ENCODE data around the gene STON2.
"Not testable (repeated sequence)": the region's sequence is repeated elsewhere in the genome, so short reads cannot be mapped to it uniquely, and the experiment has no call there.

The STON2 gene

GRCh38 chr14:81384900-81385299 is 15.2 kb downstream of the STON2 start:
- DNase-seq (ENCODE audit: low read depth in 2 of 2) = no peak

- no peak for DNase-seq (ENCODE audit: low read depth in 2 of 2)
Measured at GRCh38 chr14:81382517-81383225, 17.5 kb downstream of the STON2 start.

GRCh38 chr14:81380009-81380408 is 20.1 kb downstream of the STON2 start:
- DNase-seq (ENCODE audit: low read depth in 2 of 2) = not testable (repeated sequence)

- DNase-seq (ENCODE audit: low read depth in 2 of 2) = no peak
Measured at GRCh38 chr14:81371802-81372201, 28.3 kb downstream of the STON2 start.

GRCh38 chr14:81367563-81367962 is 32.6 kb downstream of the STON2 start:
- DNase-seq (ENCODE audit: low read depth in 2 of 2) = no peak

GRCh38 chr14:81366884-81367283 is 33.2 kb downstream of the STON2 start:
- no peak for DNase-seq (ENCODE audit: low read depth in 2 of 2)

GRCh38 chr14:81366214-81366613 is 33.9 kb downstream of the STON2 start:
- no peak for DNase-seq (ENCODE audit: low read depth in 2 of 2)

- no peak for DNase-seq (ENCODE audit: low read depth in 2 of 2)
Measured at GRCh38 chr14:81363746-81364378, 36.3 kb downstream of the STON2 start.

GRCh38 chr14:81353691-81354323 is 46.3 kb downstream of the STON2 start:
- no peak for DNase-seq (ENCODE audit: low read depth in 2 of 2)

GRCh38 chr14:81352413-81352812 is 47.7 kb downstream of the STON2 start:
- DNase-seq (ENCODE audit: low read depth in 2 of 2) = no peak

GRCh38 chr14:81351205-81351604 is 48.9 kb downstream of the STON2 start:
- no peak for DNase-seq (ENCODE audit: low read depth in 2 of 2)

- no peak for DNase-seq (ENCODE audit: low read depth in 2 of 2)
Measured at GRCh38 chr14:81350344-81351130, 49.6 kb downstream of the STON2 start.

GRCh38 chr14:81348061-81348460 is 52.1 kb downstream of the STON2 start:
- DNase-seq (ENCODE audit: low read depth in 2 of 2) = no peak

- DNase-seq (ENCODE audit: low read depth in 2 of 2) = no peak
Measured at GRCh38 chr14:81345781-81346180, 54.3 kb downstream of the STON2 start.

GRCh38 chr14:81344481-81345160 is 55.5 kb downstream of the STON2 start:
- no peak for DNase-seq (ENCODE audit: low read depth in 2 of 2)

GRCh38 chr14:81343701-81344100 is 56.4 kb downstream of the STON2 start:
- no peak for DNase-seq (ENCODE audit: low read depth in 2 of 2)

- no peak for DNase-seq (ENCODE audit: low read depth in 2 of 2)
Measured at GRCh38 chr14:81342850-81343580, 57.1 kb downstream of the STON2 start.

- DNase-seq (ENCODE audit: low read depth in 2 of 2) = no peak
Measured at GRCh38 chr14:81341781-81342180, 58.3 kb downstream of the STON2 start.

- DNase-seq (ENCODE audit: low read depth in 2 of 2) = no peak
Measured at GRCh38 chr14:81341370-81341769, 58.8 kb downstream of the STON2 start.

- no peak for DNase-seq (ENCODE audit: low read depth in 2 of 2)
Measured at GRCh38 chr14:81340201-81340600, 59.9 kb downstream of the STON2 start.

- DNase-seq (ENCODE audit: low read depth in 2 of 2) = no peak
Measured at GRCh38 chr14:81337073-81337472, 63.1 kb downstream of the STON2 start.

Measured in activated CD8-positive, alpha-beta memory T cell treated with anti-CD3 and anti-CD28 coated beads for 4 hours (primary cell).